SKM-1 (cell line): ENCODE data around the gene CACUL1.
"Not testable (repeated sequence)": the region's sequence is repeated elsewhere in the genome, so short reads cannot be mapped to it uniquely, and the experiment has no call there.

Experiments
- DNase-seq: peaks from one replicate; lab custom pipeline; 2025; ENCODE audit not compliant: unreplicated experiment; lab: John Stamatoyannopoulos, UW

The CACUL1 gene

DNA sequence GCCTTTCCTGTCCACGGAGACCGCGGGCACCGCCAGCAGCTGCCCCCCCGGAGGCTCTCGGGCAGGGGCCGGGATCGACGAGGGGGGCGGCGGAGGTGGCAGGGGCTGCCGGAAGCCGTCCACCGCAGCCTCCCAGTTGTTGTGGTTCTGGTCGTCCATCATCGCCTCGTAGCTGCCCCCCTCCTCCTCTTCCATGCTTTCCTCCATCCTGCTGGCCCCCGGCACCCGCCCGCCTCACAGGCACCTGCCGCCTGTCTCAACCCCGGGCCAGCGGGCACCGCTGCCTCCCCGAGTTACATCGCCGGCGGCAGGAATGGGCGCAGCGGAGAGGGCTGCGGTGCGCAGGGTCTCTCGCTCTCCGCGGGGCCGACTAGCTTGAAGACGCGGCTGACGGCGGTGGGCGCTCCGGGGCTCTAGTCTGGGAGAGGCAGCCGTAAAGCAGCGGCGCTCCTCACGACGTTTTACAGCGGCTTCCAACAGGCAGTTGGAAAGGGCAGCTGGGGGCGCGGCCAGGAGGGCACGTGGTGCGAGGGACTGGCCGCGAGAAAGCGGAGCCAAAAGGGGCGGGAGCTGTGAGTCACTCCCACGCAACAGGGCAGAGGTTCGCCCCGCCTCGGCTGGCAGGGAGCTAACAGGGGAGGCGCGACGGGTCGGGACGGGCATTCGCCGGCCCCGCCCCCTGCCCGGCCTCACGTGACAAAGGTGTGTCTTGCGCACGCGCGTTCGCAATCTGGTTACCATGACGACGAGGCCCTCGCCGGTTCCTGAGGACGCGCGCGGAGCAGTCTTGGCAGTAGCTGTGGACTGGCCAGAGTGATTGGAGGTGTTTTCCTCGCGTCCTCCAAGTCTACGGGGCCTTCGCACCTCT, at the start of gene CACUL1:
Gene CACUL1, minus strand, starts transcription at position 415 of the 868 bp plus-strand sequence. Its CDS starts 208 bp downstream, at position 207.
- peak; percentile 97 for DNase-seq

DNA sequence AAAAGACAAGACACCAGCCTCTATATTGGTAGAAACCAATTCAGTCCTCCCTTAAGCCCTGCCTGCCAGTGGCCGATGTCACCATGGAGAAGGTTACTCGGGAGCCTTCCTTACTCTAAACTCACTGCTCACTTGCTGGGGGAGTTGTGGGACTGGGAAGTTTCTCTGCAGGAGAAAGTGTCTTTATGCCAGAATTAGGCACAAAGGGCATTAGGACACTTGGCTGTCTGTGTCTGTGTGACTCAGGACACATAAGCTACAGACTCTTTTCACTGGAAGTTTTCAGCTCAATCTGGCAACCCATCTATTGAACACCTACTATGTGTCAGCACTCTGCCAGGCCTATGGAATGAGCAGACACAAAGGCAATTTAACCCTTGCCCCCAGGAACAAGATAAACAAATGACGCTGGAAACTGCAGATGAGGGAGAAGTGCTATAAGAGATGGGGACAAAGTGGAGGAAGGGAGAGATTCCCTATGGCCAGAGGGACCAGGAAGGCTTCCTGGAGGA, 49.5 kb upstream of the CACUL1 start:
- no peak for DNase-seq

DNA sequence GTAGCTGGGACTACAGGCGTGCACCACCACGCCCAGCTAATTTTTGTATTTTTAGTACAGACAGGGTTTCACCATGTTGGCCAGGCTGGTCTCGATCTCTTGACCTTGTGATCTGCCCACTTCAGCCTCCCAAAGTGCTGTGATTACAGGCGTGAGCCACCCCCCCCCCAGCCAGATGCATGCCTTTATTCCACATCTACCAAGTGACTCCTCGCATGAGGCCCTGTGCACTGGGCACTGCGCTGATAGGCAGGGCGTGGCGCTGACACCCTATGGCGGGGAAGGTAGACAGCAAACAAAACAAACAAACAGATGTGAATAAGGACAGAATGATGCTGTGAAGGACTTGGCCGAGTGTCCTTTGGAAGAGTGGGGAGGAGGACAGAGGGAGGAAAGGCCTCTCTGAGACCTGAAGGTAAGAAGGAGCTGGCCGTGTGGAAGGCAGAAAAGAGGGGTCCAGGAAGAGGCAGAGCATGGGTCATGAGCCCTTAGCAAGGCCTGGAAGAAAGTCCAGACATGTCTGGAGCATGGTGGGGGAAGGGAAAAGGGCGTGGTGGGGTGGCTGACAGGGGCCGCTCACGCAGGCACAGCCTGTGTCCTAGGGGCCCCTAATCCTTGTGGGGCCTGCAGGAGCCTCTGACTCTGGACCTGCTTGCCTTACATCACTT, 47.5 kb upstream of the CACUL1 start:
- DNase-seq, result no peak

DNA sequence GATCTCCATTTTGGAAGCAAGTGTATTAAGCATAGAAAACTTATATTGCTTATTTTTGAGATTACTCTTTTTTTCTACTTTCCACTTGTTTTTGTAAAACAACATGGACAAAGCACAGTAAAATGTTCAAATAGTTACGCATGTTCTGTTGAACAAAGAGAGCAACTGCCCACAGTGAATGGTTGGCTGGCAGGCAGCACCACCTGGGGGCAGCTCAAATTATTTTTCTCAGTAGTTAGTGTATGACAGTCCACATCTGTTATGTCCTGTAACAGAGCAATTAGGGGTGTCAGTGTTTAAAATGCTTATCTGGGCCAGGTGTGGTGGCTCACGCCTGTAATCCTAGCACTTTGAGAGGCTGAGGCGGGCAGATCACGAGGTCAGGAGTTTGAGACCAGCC, 46.1 kb upstream of the CACUL1 start:
- no peak for DNase-seq

DNA sequence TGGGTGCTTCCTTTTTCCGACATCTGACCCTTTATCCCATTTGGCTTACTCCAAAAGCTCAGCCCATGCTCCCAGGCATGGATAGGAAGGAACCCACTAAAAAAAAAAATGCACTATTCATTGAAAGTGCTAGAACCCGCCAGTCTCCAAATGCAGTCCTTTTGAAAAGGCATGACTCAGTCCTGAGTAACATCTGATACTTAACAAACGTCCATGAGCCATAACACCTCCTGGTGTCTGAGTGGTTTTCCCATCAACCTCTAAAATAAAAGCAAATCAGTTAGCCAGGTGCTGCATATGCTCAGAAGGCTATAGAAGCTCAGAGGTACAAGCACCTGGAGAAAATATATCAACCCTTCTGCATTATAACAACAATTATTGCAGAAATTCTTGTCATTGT, 45.0 kb upstream of the CACUL1 start:
- no peak for DNase-seq

- no peak for DNase-seq
Observed at GRCh38 chr10:118798231-118798662, 43.5 kb upstream of the CACUL1 start.

GRCh38 chr10:118794971-118795370, 40.2 kb upstream of the CACUL1 start:
- not testable (repeated sequence) for DNase-seq

GRCh38 chr10:118793545-118793944, 38.8 kb upstream of the CACUL1 start:
- no peak for DNase-seq

DNA sequence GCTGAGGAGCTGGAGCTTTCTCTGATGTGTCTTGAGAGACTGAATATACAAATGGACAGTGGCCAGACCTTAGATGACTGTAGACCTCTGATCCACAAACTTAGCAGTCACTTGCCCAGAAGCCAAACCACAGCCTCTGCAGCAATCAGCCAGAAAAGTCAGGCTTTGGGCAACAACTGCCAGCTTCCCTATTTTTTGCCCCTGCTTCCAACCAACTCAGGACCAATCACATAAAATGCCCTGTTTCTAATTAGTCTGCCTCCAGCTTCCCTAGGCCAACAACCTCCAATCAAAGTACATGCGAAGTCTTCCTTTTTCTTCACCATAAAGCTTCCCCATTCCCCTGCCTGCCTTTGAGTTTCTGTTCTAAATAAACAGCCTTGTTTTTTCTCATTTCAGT, 37.8 kb upstream of the CACUL1 start:
- peak; percentile 95 for DNase-seq

DNA sequence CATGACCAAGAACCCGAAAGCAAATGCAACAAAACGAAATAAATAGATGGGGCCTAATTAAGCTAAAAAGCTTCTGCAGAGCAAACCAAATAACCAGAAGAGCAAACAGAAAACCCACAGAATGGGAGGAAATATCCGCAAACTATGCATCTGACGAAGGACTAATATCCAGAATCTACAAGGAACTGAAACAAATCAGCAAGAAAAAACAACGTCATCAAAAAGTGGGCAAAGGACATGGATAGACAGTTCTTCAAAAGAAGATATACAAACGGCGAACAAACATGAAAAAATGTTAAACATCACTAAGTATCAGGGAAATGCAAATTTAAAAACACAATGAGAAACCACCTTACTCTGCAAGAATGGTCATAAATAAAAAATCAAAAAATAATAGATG, 35.3 kb upstream of the CACUL1 start:
- DNase-seq, result no peak

DNA sequence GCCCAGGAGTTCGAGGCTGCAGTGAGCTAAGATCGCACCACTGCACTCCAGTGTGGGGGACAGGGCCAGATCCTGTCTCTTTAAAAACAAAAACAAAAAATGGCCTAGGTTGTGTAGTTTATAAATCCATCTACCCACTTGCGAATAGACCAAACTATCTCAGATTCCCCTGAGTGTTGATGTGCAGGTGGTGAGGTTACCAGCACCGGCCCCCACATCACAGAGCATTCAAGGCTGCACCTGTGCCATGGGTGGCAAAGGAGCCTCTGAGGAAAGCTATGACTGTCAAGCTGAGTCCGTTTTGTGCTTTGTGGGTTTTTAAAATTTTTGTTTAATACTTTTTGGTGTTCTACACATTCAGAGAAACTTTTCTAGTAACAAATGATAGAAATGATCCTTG, 30.8 kb upstream of the CACUL1 start:
- no peak for DNase-seq

DNA sequence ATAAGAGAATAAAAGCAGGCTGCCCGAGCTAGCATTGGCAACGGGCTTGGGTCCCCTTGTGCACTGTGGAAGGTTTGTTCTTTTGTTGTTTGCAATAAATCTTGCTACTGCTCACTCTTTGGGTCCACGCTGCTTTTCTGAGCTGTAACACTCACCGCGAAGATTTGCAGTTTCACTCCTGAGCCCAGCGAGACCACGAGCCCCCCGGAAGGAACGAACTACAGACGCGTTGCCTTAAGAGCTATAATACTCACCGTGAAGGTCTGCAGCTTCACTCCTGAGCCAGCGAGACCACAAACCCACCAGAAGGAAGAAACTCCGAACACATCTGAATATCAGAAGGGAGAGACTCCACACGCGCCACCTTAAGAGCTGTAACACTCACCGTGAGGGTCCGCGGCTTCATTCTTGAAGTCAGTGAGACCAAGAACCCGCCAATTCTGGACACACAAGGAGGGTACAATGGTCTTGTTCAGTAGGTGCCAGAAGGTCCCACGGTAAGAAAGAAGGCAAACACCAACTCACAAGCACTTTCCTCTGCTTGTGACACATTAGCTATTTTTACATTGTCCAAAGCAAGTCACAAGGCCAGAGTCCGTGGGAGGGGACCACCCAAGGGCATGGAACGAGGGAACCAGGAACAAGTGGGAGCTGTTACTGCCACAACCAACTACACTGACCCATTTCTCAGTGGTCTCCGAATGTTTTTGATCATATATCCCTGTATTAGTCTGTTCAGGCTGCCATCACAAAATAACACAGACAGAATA, 29.2 kb upstream of the CACUL1 start:
- DNase-seq, result no peak

DNA sequence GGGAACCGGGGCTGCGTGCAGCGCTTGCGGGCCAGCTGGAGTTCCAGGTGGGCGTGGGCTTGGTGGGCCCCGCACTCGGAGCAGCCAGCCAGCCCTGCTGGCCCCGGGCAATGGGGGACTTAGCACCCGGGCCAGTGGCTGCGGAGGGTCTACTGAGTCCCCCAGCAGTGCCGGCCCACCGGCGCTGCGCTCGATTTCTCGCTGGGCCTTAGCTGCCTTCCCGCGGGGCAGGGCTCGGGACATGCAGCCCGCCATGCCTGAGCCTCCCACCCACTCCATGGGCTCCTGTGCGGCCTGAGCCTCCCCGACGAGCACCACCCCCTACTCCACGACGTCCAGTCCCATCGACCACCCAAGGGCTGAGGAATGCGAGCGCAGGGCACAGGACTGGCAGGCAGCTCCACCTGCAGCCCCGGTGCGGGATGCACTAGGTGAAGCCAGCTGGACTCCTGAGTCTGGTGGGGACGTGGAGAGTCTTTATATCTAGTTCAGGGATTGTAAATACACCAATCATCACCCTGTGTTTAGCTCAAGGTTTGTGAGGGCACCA, 28.2 kb upstream of the CACUL1 start:
- DNase-seq, result not testable (repeated sequence)

- DNase-seq, result no peak
Observed at GRCh38 chr10:118781541-118781940, 26.8 kb upstream of the CACUL1 start.

GRCh38 chr10:118778727-118779126, 24.0 kb upstream of the CACUL1 start:
- DNase-seq, result no peak

DNA sequence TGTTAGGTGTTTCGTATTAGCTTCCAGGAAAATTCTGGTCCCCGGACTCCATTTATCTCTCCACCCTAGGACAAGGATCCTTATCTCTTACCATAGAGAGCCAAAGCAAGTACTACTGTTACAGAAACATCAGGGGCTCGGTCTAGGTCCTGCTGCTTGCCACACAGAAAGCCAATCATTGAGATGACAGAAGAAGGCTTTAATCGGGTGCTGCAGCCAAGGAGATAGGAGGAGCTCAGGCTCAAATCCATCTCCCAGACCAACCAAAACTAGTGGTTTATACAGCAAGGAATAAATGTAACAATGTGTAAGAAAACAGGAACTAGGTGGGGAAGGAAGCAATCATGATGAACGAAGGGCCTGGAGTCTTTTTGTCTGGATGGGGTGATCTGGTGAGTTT, 22.2 kb upstream of the CACUL1 start:
- no peak for DNase-seq

GRCh38 chr10:118776033-118776432, 21.3 kb upstream of the CACUL1 start:
- DNase-seq, result no peak

DNA sequence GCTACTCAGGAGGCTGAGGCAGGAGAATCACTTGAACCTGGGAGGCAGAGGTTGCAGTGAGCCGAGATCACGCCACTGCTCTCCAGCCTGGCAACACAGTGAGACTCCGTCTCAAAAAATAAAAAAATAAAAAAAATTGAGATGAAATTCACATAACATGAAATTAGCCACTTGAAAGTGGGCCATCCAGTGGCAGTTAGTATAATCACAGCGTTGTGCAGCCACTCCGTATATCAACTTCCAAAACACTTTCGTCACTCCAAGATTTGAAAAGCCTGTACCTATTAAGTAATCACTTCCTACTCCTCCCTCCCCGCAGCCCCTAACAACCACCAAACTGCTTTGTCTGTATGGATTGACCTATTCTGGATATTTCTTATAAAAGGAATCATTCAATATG, 20.7 kb upstream of the CACUL1 start:
- DNase-seq, result no peak

- DNase-seq, result no peak
Observed at GRCh38 chr10:118773041-118773440, 18.3 kb upstream of the CACUL1 start.

DNA sequence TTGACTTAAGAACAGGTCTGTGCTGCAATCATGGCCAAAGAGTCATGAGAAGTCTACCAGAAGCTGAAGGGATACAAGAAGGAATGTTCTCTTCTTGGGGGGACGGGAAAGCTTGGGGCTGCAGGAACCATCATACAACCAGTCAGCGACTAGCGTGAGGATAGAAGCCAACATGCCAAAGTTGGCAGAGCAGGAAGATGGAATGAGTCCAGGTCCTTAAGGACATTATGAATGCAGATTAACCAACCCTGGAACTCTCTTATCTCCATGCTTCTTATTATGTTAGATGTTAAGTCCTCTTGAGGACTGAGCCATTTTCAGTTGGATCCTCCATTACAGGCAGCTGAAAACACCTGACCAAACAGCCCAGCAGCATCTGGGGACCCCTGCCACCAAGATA, 17.2 kb upstream of the CACUL1 start:
- no peak for DNase-seq
